NCI-H1092 (cell line): ENCODE measurements around the gene COL6A5.

Source experiments
- DNase-seq: peaks from one replicate; lab custom pipeline; 2025; lab: John Stamatoyannopoulos, UW

COL6A5 gene

DNA sequence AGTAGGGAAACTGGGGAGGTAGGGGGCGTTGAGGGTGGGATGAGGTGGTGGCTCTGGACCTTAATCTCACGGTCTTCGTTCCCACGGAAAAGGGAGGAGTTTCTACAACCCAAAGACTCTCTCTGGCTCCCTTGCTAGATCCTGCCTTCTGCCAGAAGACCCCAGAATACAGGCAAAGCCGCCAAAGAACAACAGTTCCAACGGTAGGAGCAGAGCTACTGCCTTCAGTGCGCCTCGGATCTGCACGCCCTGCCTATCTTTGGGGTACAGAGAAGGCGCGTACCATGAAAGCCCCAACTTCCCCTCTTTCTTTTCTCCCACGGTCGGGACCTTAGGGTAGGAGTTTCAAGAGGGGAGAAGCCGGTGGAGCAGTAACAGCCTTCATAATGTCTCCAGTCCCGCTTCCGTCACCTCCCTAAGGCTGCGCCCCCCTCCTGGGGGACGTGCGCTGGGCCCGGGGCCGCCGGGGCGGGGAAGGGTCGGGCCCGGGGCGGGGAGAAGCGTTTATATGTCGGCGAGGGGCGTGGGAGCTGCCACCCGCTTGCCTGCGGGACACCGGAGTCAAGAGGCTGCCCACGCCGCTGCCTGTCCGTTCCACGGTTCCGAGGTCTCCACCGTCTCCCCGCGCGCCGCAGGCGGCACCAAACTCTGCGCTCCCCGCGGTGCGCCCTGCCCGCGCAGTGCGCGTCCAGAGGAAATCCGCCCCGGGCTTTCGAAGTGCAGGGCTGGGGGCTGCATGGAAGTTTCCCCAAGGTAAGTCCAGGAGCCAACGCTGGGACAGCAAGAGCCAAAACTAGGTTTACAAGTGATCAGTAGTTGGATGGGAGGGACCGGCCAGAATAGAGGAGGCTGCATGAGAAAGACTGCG, 171.4 kb downstream of the COL6A5 start, which contains the start of gene COL6A6:
TSS of gene COL6A6 (plus strand) at position 533 of the 868 bp plus-strand sequence. CDS start 43,188 bp downstream, outside the sequence.
- DNase-seq, result no peak

GRCh38 chr3:130517602-130518001, 172.1 kb downstream of the COL6A5 start:
- DNase-seq, result no peak

- DNase-seq, result no peak
These were observed 174.3 kb downstream of the COL6A5 start for GRCh38 chr3:130519754-130520153.

GRCh38 chr3:130522399-130522798, 176.9 kb downstream of the COL6A5 start:
- no peak for DNase-seq

- DNase-seq, result no peak
These were observed 182.0 kb downstream of the COL6A5 start for GRCh38 chr3:130527426-130527825.

- no peak for DNase-seq
These were observed 182.6 kb downstream of the COL6A5 start for GRCh38 chr3:130528120-130528519.

GRCh38 chr3:130529486-130530215, 184.2 kb downstream of the COL6A5 start:
- no peak for DNase-seq

GRCh38 chr3:130533247-130533646, 187.8 kb downstream of the COL6A5 start:
- no peak for DNase-seq
